Suprapubic skin (tissue), 4 donors: ENCODE measurements around the gene SPINDOC.

ENCODE experiments used
- EP300 ChIP-seq: sonication (generic); formaldehyde crosslinking; IDR thresholded peaks from one replicate; pipeline ENCODE4 v1.6.1; 2017; ENCODE audit warnings: antibody characterized with exemption
- POLR2A ChIP-seq, 2 donors: fragments of 450-650 bp; IDR thresholded peaks; one replicate each; pipeline ENCODE4 v1.6.1; 2017; ENCODE audit warnings: antibody characterized with exemption in 2 of 2, mild to moderate bottlenecking in 2 of 2, moderate library complexity in 2 of 2
- POLR2AphosphoS5 ChIP-seq, 3 donors: sonication (generic); formaldehyde crosslinking; IDR thresholded peaks; one replicate each; pipeline ENCODE4 v1.6.1; 2017; ENCODE audit warnings: antibody characterized with exemption in 3 of 3
- TF ChIP-seq, protein P1 (sequence below), 2 donors: fragments of 200-600 bp in 1 of 2; fragments of 450-650 bp in 1 of 2; sonication (generic) in 1 of 2; IDR thresholded peaks; one replicate each; pipeline ENCODE4 v1.5.1; 2016 to 2019; ENCODE audit warnings: antibody characterized with exemption in 2 of 2, mild to moderate bottlenecking in 1 of 2, moderate library complexity in 1 of 2

DNA sequence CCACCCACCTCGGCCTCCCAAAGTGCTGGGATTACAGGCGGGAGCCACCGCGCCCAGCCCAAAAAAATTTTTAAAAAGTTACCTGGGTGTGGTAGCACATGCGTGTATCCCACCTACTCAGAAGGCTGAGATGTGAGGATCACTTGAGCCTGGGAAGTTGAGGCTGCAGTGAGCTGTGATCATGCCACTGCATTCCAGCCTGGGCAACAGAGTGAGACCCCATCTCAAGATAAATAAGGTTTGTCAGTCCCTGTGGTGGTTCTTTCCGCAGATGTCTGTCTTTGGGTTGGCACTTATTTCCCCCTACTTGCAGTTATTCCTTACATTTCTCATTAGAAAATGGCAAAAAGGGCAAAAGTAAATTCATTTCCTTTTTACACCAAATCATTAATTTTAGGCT lies 33.6 kb downstream of the SPINDOC start:
- TF ChIP-seq POLR2AphosphoS5 (IDR thresholded peaks at IDR 0.05) (no peak), POLR2A (IDR thresholded peaks at IDR 0.05) (no peak), EP300 (no peak)
- TF ChIP-seq, protein P1, sequence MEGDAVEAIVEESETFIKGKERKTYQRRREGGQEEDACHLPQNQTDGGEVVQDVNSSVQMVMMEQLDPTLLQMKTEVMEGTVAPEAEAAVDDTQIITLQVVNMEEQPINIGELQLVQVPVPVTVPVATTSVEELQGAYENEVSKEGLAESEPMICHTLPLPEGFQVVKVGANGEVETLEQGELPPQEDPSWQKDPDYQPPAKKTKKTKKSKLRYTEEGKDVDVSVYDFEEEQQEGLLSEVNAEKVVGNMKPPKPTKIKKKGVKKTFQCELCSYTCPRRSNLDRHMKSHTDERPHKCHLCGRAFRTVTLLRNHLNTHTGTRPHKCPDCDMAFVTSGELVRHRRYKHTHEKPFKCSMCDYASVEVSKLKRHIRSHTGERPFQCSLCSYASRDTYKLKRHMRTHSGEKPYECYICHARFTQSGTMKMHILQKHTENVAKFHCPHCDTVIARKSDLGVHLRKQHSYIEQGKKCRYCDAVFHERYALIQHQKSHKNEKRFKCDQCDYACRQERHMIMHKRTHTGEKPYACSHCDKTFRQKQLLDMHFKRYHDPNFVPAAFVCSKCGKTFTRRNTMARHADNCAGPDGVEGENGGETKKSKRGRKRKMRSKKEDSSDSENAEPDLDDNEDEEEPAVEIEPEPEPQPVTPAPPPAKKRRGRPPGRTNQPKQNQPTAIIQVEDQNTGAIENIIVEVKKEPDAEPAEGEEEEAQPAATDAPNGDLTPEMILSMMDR (IDR thresholded peaks at IDR 0.05) = no peak
